A673 (cell line): ENCODE data around the gene LVRN.

Experiments used
- EZH2 ChIP-seq: fragments of 200-600 bp; sonication (generic); IDR thresholded peaks from 2 replicates; pipeline ENCODE4 v1.6.1; 2017; ENCODE audit warnings: borderline replicate concordance, low read depth, mild to moderate bottlenecking, mixed read lengths, antibody characterized with exemption, low read length; ENCODE audit not compliant: poor library complexity, severe bottlenecking
- TF ChIP-seq, protein P1 (sequence below): fragments of 300-800, 200-600 bp; sonication (generic); conservative IDR thresholded peaks from 2 replicates; pipeline ENCODE4 v1.5.1; 2017; ENCODE audit warnings: low read depth, mild to moderate bottlenecking, antibody characterized with exemption, low read length, moderate library complexity, mixed read lengths

GRCh38 chr5:116013936-116014335 lies 51.7 kb downstream of the LVRN start:
- TF ChIP-seq, protein P1, sequence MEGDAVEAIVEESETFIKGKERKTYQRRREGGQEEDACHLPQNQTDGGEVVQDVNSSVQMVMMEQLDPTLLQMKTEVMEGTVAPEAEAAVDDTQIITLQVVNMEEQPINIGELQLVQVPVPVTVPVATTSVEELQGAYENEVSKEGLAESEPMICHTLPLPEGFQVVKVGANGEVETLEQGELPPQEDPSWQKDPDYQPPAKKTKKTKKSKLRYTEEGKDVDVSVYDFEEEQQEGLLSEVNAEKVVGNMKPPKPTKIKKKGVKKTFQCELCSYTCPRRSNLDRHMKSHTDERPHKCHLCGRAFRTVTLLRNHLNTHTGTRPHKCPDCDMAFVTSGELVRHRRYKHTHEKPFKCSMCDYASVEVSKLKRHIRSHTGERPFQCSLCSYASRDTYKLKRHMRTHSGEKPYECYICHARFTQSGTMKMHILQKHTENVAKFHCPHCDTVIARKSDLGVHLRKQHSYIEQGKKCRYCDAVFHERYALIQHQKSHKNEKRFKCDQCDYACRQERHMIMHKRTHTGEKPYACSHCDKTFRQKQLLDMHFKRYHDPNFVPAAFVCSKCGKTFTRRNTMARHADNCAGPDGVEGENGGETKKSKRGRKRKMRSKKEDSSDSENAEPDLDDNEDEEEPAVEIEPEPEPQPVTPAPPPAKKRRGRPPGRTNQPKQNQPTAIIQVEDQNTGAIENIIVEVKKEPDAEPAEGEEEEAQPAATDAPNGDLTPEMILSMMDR, result no peak
- no peak for TF ChIP-seq EZH2
